HG03575 (cell line): ENCODE measurements around the gene HSPA1L.

ENCODE experiments used
- ATAC-seq: cut with Tn5 transposase; IDR thresholded peaks from one replicate; pipeline ENCODE4 v1.9.1; 2021; ENCODE audit not compliant: unreplicated experiment, insufficient number of reproducible peaks, low FRiP score; ENCODE audit errors: extremely low read depth

The HSPA1L gene

DNA sequence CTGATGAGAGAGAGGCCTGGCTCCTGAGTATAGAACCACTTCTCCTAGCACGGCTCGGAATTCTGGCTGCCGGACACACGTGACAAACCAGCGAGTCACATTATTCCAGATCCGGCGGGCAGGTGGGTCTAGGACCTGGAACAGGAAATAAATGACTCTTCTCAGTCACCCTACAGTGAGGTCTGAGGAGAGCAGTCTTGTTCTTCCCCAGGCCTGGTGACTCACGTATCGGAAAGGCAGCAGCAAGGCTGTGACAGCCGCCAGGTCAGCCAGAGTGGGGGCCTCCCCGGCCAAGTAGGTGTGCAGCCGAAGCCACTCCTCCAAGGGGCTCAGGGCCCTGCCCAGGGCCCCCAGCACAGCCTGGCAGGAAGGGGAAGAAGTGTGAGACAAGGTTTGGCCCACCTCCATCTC is 22.3 kb downstream of the HSPA1L start:
- ATAC-seq, result no peak

DNA sequence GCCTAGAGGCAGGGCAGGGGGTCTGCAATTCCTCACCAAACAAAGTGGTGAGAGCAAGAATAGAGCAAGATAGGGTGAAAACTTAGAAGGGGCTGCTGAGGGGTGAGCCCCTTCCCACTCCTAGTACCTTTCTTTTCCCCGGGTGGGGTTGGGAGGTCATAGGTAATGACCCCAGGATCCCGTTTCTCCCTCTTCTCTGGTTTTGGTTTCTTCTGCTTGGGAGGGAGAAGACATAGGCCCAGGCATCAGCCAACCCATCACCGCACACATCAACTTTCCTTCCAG is 23.1 kb downstream of the HSPA1L start:
- ATAC-seq, result no peak

DNA sequence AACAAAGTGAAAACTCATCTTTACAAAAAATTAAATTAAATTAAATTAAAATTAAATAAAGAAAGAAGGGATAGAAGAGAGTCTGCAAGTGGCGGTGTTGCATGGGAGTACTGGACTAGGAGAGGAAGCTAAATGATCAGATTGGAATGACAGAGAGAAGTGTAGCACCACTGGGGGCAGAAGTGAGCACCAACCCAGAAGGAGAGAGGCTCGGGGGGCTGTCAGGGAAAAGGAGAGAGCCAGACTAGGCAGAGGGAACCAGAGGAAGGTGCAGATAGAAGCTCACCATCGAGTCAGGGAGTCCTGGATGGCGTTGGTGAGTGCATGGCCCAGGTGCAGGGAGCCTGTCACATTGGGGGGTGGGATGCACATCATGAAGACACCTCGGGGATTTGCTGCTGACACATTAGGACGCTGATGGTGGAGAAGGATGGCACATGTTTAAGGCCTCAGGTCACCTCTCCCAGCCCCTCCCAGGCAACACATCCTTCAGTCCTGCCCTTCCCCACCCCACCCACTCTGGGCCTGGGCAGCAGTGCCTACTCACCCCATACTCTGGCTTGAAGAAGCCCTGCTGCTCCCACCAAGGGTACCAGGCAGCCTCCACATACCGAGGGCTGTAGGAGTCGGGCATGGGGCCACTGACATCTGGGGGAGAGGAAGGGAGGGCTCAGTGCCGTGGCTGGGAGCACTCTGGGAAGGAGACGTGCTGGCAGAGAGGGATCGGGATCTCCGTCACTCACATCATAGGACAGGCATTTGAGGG is 23.6 kb downstream of the HSPA1L start:
- ATAC-seq, result no peak

- ATAC-seq, result no peak
Measured at GRCh38 chr6:31785475-31785874, 29.6 kb downstream of the HSPA1L start.

GRCh38 chr6:31784098-31784925 is 30.8 kb downstream of the HSPA1L start:
- no peak for ATAC-seq

- no peak for ATAC-seq
Measured at GRCh38 chr6:31782126-31782855, 32.8 kb downstream of the HSPA1L start.

DNA sequence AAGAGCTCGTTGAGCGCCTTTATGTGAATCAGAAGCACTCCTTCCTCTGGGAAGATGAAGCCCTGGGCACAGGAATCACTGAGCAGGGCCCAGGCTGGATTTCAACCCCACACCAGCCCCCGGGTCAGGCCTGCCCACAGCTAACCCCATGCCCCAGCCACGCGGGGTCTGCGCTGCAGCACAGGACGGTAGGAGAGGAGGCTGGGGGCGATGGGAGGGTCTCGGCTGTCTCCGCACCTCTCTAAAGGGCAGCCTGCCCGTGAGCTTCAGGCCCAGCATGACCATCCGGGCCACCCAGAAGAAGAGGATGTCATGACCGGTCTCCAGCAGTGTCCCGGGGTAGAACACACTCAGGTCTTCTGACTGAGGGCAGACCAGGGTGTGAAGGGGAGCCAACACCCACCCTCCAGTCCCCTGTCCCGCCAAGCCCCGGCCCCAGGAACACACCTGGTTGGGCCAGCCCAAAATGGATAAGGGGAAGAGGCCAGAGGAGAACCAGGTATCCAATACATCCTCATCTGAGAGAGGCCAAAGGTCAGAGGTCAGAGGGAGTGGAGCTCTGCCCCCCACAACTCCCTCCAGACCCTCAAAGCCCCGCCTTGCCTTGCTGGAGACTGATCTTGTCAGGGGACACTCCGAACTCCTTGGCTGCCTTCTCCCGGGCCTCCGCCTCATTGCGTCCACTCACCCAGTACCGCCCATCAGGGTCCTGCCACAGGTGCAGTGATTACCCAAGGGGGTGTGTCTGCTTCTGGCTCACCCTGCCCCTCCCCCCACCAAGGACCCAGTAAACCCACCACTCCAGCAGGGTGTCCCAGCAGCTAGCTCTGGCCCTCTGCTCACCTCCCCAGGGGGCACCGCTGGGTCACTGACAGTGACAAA is 33.6 kb downstream of the HSPA1L start:
- no peak for ATAC-seq

DNA sequence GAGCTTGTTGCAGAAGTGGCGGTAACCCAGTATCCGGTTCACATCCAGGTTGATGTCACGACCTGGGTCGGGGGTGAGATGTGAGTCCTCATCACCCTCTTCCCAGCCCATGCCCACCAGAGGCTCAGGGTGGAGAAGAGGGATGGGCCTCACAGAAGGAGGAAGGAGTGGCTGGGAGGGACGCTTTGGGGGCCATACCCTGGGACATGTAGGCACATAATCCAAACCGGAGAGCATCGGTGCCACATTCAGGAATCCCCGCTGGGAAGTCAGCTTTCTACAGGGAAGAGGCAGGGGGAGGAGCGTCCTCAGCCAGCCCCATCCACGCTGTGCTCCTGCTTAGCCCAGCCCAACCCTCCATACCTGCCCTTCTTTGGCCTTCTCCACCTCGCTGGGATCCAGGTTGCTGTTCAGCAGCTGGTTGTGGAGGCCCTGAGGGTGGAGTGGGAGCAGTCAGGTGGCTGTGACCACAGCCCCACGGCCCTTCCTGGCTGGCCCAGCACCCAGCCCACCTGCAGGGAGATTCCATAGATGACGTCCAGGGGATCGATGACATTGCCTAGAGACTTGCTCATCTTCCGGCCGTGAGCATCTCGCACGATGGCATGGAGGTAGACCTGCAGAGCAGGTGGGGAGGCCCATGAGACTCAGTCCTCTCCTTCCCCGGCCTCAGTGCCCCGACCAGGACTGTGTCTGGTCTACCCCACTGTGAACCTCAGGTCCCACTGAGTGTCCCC is 34.4 kb downstream of the HSPA1L start:
- ATAC-seq, result no peak

- ATAC-seq, result no peak
Measured at GRCh38 chr6:31779908-31780307, 35.2 kb downstream of the HSPA1L start.

- no peak for ATAC-seq
Measured at GRCh38 chr6:31778999-31779885, 35.8 kb downstream of the HSPA1L start.

DNA sequence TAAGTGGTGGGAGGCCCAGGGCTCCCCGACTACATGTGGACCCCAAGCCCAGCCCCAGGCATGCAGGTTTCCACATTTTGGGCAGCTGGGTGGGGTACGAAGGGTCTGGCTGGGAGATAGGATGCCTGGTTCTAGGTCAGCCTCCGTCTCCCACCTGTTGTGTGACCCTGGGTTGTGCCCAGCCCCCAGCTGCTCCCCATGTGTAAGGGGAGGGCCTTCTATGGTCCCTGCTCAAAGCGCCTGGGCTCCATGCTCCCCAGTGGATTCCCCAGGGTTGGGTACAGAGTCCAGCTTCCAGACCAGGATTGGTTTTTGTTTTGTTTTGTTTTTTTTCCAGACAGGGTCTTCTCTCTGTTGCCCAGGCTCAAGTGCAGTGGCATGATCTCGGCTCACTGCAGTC is 36.9 kb downstream of the HSPA1L start:
- no peak for ATAC-seq

DNA sequence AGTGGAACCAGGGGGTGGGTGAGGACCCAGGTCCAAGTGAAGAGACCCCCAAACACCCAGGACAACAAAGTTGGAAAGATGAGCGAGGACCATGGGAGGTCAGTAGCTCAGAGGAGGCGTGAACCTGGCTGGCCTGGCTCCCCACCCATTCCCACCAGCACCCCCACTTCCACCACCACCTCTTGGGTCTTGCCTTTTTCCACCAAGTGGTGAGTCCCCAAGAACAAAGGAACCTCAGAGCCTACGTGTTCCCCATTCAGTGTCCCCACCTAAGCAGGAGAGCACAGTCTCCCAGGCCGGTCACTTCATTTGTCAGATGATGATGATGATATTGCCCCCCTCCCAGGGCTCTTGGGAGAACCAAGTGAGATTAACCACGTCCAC is 37.4 kb downstream of the HSPA1L start:
- ATAC-seq, result no peak

DNA sequence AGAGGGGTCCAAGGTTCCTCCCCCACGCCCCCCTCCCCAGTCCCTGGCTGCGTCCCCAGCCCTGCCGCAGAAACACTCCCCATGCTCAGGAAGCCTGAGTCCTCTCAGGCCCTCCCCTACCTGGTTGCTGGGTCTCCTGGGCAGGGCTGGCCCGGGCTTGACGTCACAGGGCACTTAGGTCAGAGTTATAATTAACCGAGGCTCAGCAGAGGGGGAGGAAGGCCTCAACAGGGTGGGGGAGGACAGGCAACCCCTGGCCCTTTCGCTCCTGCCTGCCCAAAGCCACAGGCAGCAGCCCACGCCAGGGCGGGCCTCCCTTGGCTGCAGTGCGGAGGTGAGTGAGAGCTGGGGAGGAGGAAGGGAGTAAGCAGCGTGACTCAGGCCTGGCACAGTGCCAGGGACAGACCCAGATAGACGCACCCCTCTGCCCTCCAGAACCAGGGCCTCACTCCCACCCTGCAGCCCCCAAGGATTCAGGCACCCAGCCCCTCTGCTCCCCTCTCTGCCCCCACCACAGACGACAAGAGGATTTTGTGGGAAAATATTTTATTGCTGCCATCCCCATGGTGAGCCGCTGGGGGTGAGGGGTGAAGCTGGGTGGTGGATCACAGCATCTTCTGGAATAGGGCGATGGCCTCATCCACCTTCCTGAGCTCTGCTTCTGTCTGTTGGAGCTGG is 38.0 kb downstream of the HSPA1L start, which contains the start of gene VWA7:
Gene VWA7 (minus strand): TSS at position 340 of the 678 bp plus-strand sequence. CDS start 549 bp downstream, outside the sequence.
- ATAC-seq, result no peak

GRCh38 chr6:31776485-31776988 is 38.5 kb downstream of the HSPA1L start:
- ATAC-seq, result no peak

DNA sequence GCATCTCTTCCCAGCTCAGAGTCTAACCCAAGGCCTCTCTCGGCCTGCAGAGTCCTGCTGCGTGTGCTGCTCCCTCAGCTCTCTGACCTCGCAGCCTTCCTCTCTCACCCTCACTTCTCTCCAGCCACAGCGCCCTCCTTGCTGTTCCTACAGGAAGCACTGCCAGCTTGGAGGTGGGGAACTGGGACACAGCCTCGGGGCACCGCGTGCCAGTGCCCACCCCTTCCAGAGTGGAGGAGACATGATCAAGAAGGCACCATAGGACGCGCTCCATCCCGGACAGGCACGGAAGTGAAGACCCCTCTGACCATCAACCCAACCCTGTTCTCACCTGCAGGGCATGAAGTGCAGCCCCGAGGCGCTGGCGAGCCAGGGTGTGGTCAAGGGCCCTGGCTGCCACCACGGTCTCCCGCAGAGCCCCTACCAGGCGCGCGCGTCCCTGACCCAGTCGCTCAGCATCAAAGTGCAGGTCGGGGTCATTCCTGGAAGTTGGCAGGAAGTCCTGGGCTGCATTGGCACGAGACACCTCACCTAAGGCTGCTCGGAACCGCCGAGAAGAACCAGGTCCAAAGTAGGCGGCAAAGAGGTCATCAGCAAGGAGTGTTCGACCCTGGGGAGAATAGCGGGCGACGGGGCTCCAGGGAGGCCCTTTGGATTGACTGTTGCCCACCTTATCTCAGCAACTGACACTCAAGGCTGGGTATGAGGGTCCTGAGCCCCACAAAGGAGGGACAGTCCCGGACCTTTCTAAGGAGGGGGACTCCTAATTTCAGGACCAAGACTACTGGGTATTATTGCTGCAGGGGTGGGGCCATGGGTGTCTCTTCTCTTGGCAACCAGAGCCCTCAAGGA is 39.2 kb downstream of the HSPA1L start:
- no peak for ATAC-seq

GRCh38 chr6:31775184-31775583 is 39.9 kb downstream of the HSPA1L start:
- ATAC-seq, result no peak
